ENCODE data around the gene TBC1D2B. TPM values are rescaled to one million over a fixed set of nuclear protein-coding genes. Genes with fewer than 3 reads are reported as not detected.
A peak's percentile ranks its signal among the peaks of the same experiment; 100 is the strongest.

TBC1D2B gene
- total RNA-seq, 1 donor from 2014 or later, result 13.8 TPM

DNA sequence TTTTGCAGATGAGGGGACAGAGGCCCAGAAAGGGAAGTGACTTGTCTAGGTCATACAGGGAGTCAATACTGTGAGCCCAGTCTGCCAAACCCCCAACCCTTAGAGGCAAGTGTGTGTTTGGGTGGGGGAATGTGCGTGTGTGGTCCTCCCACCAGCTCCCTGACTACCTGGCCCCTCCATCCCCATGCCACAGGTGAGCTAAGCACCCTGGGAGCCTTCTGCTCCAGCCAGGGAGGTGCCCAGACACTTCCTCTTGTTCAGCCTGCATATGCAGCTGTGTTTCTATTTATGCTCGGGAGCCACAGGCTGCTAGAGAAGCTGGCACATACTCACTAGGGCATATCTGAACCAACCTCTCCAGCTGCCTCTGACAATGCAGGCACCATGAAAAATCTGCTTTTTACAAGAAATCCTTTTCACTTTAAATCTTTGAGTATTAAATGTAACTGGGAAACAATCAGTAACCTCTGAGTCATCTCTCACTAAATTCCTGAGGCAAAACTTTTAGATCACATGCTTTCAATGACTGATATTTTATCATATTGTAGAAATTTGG, 20.7 kb downstream of the TBC1D2B start:
- Mint-ChIP-seq H3K4me1 (ENCODE audit: unreplicated experiment) (peaks cover 19% of the 10 kb centered on the region), H3K27me3 (ENCODE audit: unreplicated experiment) (peaks cover 4% of the 10 kb centered on the region), H3K4me3 (ENCODE audit: unreplicated experiment) (no peak overlapping the region), H3K27ac (ENCODE audit: unreplicated experiment) (no peak overlapping the region), H3K9me3 (ENCODE audit: unreplicated experiment) (no peaks in the 10 kb centered on the region), H3K36me3 (ENCODE audit: low read depth, unreplicated experiment) (no peaks in the 10 kb centered on the region)
- TF ChIP-seq, protein P1, sequence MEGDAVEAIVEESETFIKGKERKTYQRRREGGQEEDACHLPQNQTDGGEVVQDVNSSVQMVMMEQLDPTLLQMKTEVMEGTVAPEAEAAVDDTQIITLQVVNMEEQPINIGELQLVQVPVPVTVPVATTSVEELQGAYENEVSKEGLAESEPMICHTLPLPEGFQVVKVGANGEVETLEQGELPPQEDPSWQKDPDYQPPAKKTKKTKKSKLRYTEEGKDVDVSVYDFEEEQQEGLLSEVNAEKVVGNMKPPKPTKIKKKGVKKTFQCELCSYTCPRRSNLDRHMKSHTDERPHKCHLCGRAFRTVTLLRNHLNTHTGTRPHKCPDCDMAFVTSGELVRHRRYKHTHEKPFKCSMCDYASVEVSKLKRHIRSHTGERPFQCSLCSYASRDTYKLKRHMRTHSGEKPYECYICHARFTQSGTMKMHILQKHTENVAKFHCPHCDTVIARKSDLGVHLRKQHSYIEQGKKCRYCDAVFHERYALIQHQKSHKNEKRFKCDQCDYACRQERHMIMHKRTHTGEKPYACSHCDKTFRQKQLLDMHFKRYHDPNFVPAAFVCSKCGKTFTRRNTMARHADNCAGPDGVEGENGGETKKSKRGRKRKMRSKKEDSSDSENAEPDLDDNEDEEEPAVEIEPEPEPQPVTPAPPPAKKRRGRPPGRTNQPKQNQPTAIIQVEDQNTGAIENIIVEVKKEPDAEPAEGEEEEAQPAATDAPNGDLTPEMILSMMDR (IDR thresholded peaks at IDR 0.05; ENCODE audit: unreplicated experiment), result no peak
- no peak for DNase-seq (ENCODE audit: low spot score)

DNA sequence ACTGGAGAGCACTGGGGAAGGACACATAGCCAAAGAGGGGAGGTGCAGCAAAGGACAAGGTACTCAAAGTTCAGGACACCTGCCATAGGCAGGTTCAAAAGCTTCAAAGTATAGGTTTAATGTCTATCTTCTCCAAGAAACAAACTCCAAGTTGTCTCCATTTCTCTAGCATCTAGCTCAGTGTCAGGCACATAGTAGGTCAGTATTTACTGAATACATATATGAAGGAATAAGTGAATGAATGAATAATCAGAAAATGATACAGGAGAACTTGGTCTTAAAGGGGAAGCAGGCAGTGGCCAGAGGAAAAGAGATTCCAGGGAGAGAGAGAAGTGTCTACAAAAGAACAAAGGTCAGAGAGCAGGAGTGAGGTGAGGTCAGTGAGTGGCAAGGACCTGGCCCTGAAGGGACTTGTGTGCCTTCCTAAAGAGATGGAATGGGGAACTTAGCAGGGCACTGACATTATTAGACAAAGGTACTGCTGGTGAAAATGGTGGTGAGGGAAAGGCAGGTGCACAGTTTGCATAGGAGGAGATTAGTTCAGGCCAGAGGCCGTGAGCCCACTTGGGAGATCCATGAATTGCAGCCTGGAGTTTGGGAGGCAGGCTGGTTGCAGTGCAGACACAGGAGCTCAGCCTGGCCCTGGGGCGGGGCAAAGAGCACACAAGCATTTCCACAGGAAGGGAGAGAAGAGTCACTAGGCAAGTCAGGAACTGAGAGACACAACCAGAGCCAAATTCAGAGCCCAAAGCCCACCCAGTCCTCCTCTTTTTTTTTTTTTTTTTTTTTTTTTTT, 21.4 kb downstream of the TBC1D2B start:
- peak overlapping the region; percentile 5 for H3K27ac Mint-ChIP-seq (ENCODE audit: unreplicated experiment)
- no peaks in the 10 kb centered on the region for H3K36me3 Mint-ChIP-seq (ENCODE audit: low read depth, unreplicated experiment)
- peaks cover 24% of the 10 kb centered on the region for H3K4me1 Mint-ChIP-seq (ENCODE audit: unreplicated experiment)
- peak; percentile 18 for DNase-seq (ENCODE audit: low spot score)
- no peaks in the 10 kb centered on the region for H3K9me3 Mint-ChIP-seq (ENCODE audit: unreplicated experiment)
- TF ChIP-seq, protein P1 (IDR thresholded peaks at IDR 0.05; ENCODE audit: unreplicated experiment), result no peak
- H3K27me3 Mint-ChIP-seq (ENCODE audit: unreplicated experiment), result peaks cover 4% of the 10 kb centered on the region
- H3K4me3 Mint-ChIP-seq (ENCODE audit: unreplicated experiment), result no peak overlapping the region

DNA sequence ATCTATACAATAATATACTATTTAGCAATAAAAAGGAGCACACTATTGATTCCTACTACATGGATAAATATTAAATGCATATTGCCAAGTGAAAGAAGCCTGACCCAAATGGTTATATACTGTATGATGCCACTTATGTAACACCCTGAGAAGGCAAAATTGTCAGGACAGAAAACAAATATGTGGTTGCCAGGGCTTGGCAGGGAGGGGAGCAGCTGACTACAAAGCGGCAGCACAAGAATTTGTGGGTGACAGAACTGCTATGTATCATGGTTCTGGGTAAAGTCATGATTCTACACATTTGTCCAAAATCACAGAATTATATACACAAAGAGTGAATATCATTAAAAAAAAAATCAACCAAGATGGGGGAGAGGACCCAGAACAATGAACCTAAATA, 22.5 kb downstream of the TBC1D2B start:
- Mint-ChIP-seq H3K4me3 (ENCODE audit: unreplicated experiment) (no peak overlapping the region), H3K27ac (ENCODE audit: unreplicated experiment) (no peak overlapping the region), H3K36me3 (ENCODE audit: low read depth, unreplicated experiment) (no peaks in the 10 kb centered on the region), H3K4me1 (ENCODE audit: unreplicated experiment) (peaks cover 30% of the 10 kb centered on the region), H3K9me3 (ENCODE audit: unreplicated experiment) (no peaks in the 10 kb centered on the region), H3K27me3 (ENCODE audit: unreplicated experiment) (peaks cover 4% of the 10 kb centered on the region)
- TF ChIP-seq, protein P1 (IDR thresholded peaks at IDR 0.05; ENCODE audit: unreplicated experiment), result no peak
- no peak for DNase-seq (ENCODE audit: low spot score)

DNA sequence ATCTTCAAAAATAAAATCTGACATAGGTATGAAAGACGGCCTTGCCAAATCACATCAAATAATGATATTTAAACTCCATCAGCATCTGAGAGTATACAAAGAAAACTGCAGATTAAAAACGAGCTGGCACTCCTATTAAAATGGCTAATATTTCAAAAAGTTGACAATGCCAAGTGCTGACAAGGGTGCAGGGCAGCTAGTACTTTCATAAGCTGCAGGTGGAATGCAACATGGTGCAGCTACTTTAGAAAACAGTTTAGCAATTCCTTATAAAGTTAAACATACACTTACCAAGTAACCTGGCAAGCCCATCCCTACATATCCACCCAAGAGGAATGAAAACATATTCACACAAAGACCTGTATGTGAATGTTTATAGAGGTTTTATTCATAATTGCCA, 23.0 kb downstream of the TBC1D2B start:
- Mint-ChIP-seq H3K36me3 (ENCODE audit: low read depth, unreplicated experiment) (no peaks in the 10 kb centered on the region), H3K27me3 (ENCODE audit: unreplicated experiment) (peaks cover 4% of the 10 kb centered on the region), H3K9me3 (ENCODE audit: unreplicated experiment) (no peaks in the 10 kb centered on the region), H3K27ac (ENCODE audit: unreplicated experiment) (no peak overlapping the region), H3K4me3 (ENCODE audit: unreplicated experiment) (no peak overlapping the region), H3K4me1 (ENCODE audit: unreplicated experiment) (peaks cover 34% of the 10 kb centered on the region)
- no peak for DNase-seq (ENCODE audit: low spot score)
- TF ChIP-seq, protein P1 (IDR thresholded peaks at IDR 0.05; ENCODE audit: unreplicated experiment), result no peak

DNA sequence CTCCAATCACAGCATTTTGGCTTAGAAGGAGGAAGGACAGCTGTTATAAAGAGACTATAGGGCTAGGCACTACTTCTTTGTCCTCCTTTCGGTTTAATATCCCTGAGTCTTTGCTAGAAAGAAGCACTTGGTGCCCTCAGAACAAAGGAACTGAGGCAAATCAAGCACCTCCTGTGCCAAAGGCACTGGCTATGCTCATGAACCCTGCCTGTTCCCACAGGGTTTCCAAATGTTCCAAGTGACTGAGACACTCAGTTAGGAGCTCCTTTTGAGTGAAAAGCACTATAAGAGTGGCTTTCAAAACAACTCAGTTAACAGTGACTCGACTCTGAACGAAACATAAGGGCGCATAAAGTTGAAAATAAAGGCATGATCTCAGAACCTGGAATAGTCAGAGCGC, 25.0 kb downstream of the TBC1D2B start:
- Mint-ChIP-seq H3K4me3 (ENCODE audit: unreplicated experiment) (no peak overlapping the region), H3K4me1 (ENCODE audit: unreplicated experiment) (peaks cover 49% of the 10 kb centered on the region), H3K36me3 (ENCODE audit: low read depth, unreplicated experiment) (no peaks in the 10 kb centered on the region), H3K9me3 (ENCODE audit: unreplicated experiment) (no peaks in the 10 kb centered on the region), H3K27ac (ENCODE audit: unreplicated experiment) (no peak overlapping the region), H3K27me3 (ENCODE audit: unreplicated experiment) (peaks cover 1% of the 10 kb centered on the region)
- TF ChIP-seq, protein P1 (IDR thresholded peaks at IDR 0.05; ENCODE audit: unreplicated experiment), result no peak
- no peak for DNase-seq (ENCODE audit: low spot score)
